Prostate gland (tissue), 2 donors: ENCODE results near the gene LPP.

Experiments
- CTCF ChIP-seq, 4 experiments: fragments of 200-600 bp in 2 of 4; fragments of 450-650 bp in 2 of 4; sonication (generic) in 2 of 4; IDR thresholded peaks; 1 replicate in 3 of 4; 2 replicates in 1 of 4; pipeline ENCODE4 v1.5.1; 2016 to 2019; ENCODE audit warnings: antibody characterized with exemption in 4 of 4, mild to moderate bottlenecking in 2 of 4, moderate library complexity in 2 of 4
- POLR2A ChIP-seq: fragments of 450-650 bp; IDR thresholded peaks from one replicate; pipeline ENCODE4 v1.6.1; 2016; ENCODE audit warnings: antibody characterized with exemption, mild to moderate bottlenecking

GRCh38 chr3:188583341-188584161 lies 429.6 kb downstream of the LPP start:
- TF ChIP-seq CTCF (IDR thresholded peaks at IDR 0.05) (no peak), POLR2A (no peak)
